ENCODE measurements around the gene FNDC5.

- TF ChIP-seq YY1 (IDR thresholded peaks at IDR 0.05) (no peak), CTCF (IDR thresholded peaks at IDR 0.05; ENCODE audit: low read depth, low read length, missing input control) (no peak), SP1 (IDR thresholded peaks at IDR 0.05) (no peak), GABPA (IDR thresholded peaks at IDR 0.05 in 1 of 2, conservative IDR thresholded peaks at IDR 0.05 in 1 of 2) (no peak), JUND (IDR thresholded peaks at IDR 0.05) (no peak), ATF3 (IDR thresholded peaks at IDR 0.05) (no peak), MAX (IDR thresholded peaks at IDR 0.05) (no peak), HNF4A (conservative IDR thresholded peaks at IDR 0.05) (no peak), RAD21 (IDR thresholded peaks at IDR 0.05) (no peak), HNF4G (IDR thresholded peaks at IDR 0.05) (no peak), REST (IDR thresholded peaks at IDR 0.05) (no peak), EGR1 (IDR thresholded peaks at IDR 0.05; ENCODE audit: low read depth in 2 of 2) (no peak), TAF1 (conservative IDR thresholded peaks at IDR 0.05) (no peak), RXRA (IDR thresholded peaks at IDR 0.05) (no peak)
These were observed 17.4 kb upstream of the FNDC5 start for GRCh38 chr1:32888134-32888533.
